HG02870 (cell line): Measurements from ENCODE around the gene DSN1.

Experiments
- ATAC-seq: cut with Tn5 transposase; IDR thresholded peaks from one replicate; pipeline ENCODE4 v1.9.1; 2021; ENCODE audit warnings: mild to moderate bottlenecking, moderate library complexity; ENCODE audit not compliant: unreplicated experiment

Gene DSN1

GRCh38 chr20:36796117-36796516 is 22.6 kb upstream of the DSN1 start:
- no peak for ATAC-seq

GRCh38 chr20:36795691-36796090 is 22.1 kb upstream of the DSN1 start:
- no peak for ATAC-seq

DNA sequence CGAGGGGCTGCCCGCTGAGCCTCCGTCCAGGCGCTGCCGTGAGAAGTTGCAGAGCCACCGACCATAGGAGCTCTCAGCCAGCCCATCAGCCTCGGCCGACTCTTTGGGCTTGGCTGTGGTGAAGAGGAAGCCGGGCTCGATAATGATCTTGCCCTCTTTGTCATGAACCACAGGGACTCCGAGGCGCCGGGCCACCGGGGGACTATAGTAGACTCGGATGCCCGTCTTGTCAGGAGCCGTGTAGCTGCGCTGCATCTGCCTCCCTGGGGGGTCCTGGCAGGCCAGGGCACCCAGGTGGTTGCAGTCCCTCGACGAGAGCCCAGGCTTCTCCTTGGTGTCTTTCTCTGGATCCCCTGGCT is 20.5 kb upstream of the DSN1 start:
- no peak for ATAC-seq

DNA sequence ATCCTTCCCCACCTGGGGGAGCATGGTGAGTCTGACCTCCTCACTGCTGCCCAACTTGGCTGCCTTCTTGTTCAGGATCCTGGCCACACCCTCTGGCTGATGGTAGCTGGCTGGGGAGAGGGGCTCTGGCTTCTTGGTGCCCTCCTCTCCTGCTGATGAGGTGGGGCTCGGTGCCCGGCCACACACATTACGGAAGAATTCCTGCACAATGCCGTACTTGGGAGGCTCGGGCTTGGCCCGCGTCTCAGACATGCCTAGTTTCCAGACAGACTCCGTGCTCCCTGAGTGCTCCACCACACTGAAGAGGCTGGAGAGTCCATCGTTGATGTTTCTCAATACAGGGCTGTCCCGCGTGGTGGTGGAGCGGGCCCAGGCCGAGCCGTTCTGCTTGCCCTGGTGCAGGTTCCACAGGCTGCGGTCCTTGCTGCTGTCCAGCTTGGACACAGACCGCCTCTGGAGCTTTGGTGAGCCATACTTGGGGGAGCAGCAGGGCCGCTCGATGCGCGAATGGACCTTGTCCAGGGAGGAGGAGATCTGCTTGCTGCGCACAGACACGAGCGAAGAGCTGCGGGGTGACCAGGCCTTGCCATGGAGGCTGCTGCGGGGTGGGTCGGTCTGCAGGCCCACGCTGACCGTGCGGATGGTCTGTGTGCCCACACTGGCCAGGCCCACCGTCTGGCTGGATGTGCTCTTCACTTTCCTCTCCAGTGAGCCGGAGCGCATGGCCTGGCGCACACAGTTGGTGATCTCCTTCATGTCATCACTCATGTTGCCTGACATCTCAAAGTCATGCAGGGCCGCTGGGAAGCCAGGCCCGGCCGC is 19.9 kb upstream of the DSN1 start:
- ATAC-seq, result no peak

GRCh38 chr20:36792422-36792821 is 18.9 kb upstream of the DSN1 start:
- ATAC-seq, result no peak

- ATAC-seq, result no peak
These were observed 18.3 kb upstream of the DSN1 start for GRCh38 chr20:36791862-36792261.

DNA sequence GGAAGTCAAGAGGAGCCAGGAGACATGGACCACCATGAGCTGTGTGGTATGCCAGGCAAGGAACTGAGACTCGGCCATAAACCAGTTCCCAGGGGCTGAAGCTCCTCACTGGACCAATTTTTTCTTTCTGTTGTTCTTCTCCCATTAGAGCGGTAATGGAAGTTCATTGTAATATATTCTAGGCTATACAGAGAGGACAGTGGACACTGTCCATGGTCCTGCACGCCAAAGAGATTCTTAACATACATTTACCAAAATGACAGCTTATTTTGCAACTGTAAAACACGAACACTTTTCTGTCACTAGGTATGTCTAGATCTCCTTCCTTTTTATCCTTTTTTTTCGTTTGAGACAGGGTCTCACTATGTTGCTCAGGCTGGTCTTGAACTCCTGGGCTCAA is 13.1 kb upstream of the DSN1 start:
- no peak for ATAC-seq

- no peak for ATAC-seq
These were observed 12.7 kb upstream of the DSN1 start for GRCh38 chr20:36786246-36786645.

GRCh38 chr20:36785308-36785707 is 11.7 kb upstream of the DSN1 start:
- no peak for ATAC-seq

DNA sequence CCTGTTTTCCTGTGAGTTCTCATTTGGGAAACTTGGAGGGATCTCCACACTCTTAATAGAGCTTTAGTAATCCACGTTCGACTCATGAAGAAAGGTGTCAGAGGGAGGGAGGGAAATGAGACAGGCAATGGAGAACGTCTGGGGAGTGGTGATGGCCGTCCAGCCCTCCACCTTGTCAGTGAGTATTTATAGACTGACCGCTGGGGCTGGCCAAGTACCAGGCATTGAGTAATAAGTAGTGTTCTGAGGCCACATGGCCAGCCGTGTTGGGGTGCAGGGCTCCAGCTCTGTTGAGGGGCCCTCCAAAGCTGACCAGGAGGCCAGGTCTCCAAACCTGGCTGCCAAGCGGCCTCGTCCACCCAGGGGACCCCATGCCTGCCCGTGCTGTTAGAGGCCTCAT is 11.3 kb upstream of the DSN1 start:
- ATAC-seq, result no peak

GRCh38 chr20:36784116-36784515 is 10.6 kb upstream of the DSN1 start:
- no peak for ATAC-seq

DNA sequence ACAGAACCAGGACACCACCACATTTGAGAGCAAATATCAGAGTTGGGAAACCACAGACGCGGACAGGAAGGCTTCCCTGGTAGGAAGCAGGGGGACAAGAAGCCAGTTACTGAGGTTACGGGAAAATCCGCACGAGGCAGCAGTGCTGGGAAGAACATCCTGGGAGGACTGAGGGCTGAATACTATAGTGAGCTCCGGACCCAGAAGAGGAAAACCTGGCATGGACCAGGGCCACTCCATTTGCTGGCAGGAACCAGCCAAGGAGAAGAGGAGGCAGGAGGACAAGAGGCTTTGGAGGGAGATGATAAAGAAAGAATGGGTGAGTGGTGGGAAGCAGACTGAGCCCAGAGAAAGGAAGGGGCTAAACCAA is 6.1 kb upstream of the DSN1 start:
- no peak for ATAC-seq

- ATAC-seq, result no peak
These were observed 5.5 kb upstream of the DSN1 start for GRCh38 chr20:36778831-36779655.

DNA sequence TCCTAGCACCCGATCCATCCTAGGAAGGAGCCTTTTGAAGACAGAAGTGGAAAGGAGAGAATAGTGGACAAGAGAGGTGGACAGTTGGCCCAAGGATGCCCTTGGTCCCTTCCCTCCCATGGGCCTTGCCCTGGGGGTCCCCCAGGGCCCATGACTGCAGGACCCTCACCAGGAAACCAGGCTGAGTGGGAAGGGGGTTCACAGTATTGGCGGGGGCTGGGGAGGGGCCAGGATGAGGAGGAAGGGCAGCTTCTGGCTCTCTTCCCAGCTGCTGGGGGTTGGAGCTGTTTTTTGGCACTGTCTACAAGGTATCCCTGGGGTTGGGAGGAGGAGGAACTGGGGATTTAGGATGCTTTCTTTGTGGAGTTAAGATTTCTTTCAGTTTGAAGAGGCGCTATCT is 4.0 kb upstream of the DSN1 start:
- no peak for ATAC-seq

GRCh38 chr20:36777167-36777566 is 3.6 kb upstream of the DSN1 start:
- no peak for ATAC-seq

DNA sequence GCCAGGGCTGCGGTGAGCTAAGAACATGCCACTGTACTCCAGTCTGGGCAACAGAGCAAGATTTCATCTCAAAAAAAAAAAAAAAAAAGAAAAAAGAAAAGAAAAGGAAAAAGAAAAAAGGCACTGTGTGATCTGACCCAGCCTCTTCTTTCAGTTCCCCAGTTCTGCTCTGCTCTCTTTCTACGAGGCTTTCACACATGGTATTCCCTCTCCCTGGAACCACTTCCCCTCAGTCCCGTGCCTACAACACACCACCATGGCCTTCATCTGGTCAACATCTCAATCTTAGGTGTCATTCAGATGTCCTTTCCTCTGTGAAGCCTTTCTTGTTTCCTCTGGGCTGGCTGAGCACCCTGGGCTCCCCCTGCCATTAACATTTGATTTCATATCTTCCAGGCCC is 2.3 kb upstream of the DSN1 start:
- no peak for ATAC-seq

- no peak for ATAC-seq
These were observed 1.6 kb upstream of the DSN1 start for GRCh38 chr20:36775196-36775595.

- no peak for ATAC-seq
These were observed 411 bp downstream of the DSN1 start for GRCh38 chr20:36773107-36773596.

DNA sequence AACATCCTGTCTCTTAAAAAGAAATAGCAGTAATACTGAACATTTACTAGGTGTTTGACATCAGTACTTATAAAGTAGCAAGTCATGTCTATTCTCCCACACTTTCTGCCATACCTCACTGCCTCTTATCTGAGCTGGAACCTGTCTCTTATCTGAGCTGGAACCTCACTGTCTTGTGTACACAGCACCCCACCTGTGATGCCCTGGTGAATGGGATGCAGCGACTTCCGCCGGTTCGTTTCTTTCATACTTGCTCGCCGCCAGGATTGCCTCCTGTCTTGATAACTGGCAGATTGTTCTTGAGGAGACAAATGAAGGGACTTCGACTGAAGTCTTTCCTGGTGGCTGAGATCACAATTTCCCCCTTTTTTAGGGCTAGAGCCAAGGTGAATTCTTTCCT is 2.9 kb downstream of the DSN1 start:
- ATAC-seq, result no peak

DNA sequence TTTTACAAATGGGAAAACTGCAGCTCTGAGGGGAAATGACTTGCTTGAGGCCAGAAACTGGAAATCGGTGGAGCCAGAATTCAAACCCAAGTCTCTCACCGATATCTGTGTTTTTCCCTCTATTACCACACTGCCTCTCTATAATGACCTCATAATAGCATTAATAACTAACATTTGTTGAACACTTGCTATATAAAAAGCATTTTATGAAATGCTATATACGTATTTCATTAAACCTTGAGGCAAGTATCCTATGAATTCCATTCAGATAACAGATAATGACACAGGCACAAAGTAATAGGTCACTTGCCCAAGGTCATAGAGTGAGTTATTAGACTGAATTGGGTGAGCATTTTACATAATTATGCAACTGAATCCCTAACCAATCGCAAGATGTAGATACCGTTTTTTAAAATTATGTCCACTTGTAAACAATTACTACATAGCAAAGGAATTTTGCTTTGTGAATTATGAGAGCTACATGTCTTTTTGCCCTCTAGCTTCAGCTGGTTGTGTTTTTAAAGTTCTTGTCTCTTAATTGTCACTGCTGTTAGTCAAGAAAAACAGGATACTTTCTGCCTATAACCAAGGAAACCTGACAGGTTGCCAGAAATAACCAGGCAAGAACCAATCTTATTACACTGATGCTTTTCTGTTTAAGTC is 4.7 kb downstream of the DSN1 start:
- ATAC-seq, result no peak

- no peak for ATAC-seq
These were observed 12.4 kb downstream of the DSN1 start for GRCh38 chr20:36761125-36761524.

DNA sequence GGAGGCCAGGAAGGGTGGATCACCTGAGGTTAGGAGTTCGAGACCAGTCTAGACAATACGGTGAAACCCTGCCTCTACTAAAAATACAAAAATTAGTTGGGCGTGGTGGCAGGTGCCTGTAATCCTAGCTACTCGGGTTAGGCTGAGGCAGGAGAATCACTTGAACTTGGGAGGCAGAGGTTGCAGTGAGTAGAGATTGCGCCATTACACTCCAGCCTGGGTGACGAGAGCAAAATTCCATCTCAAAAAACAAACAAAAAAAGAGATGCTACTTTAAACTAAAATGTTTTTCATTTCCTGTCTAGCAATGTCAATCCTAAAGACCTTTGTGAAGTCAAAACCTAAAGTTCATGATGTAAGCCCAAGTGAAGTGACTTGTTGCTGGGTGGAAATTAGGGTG is 12.9 kb downstream of the DSN1 start:
- no peak for ATAC-seq
